GM19324 (cell line): ENCODE results near the gene TMEM184B.

Source experiments
- ATAC-seq: cut with Tn5 transposase; IDR thresholded peaks from one replicate; pipeline ENCODE4 v1.9.1; 2021; ENCODE audit warnings: mild to moderate bottlenecking, moderate library complexity; ENCODE audit not compliant: unreplicated experiment, low FRiP score

The TMEM184B gene

DNA sequence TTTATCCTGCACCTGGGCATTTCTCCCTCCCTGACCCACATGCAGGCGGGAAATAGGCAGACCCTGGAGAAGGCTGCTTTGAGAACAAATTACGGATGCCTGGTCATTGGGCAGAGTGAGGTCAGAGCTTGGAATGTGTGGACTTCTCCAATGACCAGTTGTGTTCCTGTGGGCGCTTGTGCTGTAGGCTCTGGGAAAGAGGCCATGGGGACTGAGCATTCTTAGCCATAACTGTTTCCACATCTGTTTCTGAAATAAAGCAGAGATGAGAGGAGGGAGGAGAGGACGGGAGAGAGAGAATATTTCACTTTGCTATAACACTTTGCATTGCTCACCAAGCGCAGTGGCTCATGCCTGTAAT lies 11.2 kb upstream of the TMEM184B start:
- ATAC-seq: no peak

- no peak for ATAC-seq
Observed at GRCh38 chr22:38282397-38282796, 9.6 kb upstream of the TMEM184B start.

GRCh38 chr22:38276166-38276565 lies 3.4 kb upstream of the TMEM184B start:
- ATAC-seq: peak; percentile 37

GRCh38 chr22:38273135-38273826 lies 471 bp upstream of the TMEM184B start:
- ATAC-seq: no peak

- peak; percentile 1 for ATAC-seq
Observed at GRCh38 chr22:38271927-38272372, 860 bp downstream of the TMEM184B start.

- no peak for ATAC-seq
Observed at GRCh38 chr22:38271101-38271500, 1.7 kb downstream of the TMEM184B start.

GRCh38 chr22:38270091-38270992 lies 2.5 kb downstream of the TMEM184B start:
- no peak for ATAC-seq

- no peak for ATAC-seq
Observed at GRCh38 chr22:38269466-38269865, 3.3 kb downstream of the TMEM184B start.

GRCh38 chr22:38267086-38267485 lies 5.7 kb downstream of the TMEM184B start:
- no peak for ATAC-seq

DNA sequence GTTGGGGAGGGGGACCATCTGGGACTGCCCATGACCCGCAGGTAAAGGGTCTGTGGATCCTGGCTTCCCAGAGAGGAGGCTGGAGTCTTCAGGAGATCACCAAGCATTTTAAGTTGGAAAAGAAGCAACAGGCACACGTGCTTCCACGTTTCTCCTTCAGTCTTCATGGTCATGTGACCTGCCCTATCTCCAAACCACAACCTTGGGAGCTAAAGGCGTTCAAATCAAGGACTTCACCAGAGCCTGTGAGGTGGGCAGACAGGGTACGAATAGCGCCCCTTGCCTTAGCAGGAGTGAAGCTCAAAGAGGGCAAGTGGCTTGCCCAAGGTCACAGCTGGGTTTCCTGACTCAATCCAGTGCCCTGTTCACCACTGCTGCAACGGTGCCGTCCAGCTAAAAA lies 6.7 kb downstream of the TMEM184B start:
- no peak for ATAC-seq

- no peak for ATAC-seq
Observed at GRCh38 chr22:38264322-38264843, 8.4 kb downstream of the TMEM184B start.

DNA sequence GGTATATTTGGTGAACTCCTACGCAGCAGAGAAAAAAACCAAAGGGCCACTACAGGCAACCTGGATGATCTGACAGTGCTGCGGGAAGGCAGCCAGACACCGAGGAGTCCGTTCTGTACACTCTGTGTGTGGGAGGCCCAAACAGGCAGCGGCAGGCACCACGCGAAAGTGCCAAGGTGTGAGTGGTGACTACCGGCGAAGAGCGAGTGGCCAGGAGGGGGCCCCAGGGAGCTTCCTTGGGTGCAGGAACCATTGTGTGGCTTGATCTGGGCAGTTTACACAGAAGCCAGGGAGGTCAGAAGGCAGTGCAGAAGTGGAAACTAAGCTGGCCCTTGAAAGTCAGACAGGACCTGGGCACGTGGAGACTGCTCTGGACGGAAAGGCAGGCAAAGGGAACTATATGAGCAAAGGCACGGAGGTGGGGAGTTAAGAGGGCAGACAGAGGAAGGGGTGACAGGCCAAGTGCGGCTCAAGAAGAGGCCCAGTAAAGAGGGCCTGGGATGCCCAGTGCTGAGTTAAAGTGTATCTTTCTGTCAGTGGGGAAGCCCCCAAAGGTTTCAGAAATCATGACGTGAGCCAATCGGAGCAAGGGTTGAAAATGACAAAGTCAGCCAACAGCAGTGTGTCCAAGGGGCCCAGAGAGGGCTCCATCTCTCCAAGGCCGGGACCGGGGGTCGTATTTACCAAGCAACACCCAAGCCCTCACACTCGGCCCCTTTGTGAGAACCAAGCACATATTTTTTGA lies 10.6 kb downstream of the TMEM184B start:
- no peak for ATAC-seq

DNA sequence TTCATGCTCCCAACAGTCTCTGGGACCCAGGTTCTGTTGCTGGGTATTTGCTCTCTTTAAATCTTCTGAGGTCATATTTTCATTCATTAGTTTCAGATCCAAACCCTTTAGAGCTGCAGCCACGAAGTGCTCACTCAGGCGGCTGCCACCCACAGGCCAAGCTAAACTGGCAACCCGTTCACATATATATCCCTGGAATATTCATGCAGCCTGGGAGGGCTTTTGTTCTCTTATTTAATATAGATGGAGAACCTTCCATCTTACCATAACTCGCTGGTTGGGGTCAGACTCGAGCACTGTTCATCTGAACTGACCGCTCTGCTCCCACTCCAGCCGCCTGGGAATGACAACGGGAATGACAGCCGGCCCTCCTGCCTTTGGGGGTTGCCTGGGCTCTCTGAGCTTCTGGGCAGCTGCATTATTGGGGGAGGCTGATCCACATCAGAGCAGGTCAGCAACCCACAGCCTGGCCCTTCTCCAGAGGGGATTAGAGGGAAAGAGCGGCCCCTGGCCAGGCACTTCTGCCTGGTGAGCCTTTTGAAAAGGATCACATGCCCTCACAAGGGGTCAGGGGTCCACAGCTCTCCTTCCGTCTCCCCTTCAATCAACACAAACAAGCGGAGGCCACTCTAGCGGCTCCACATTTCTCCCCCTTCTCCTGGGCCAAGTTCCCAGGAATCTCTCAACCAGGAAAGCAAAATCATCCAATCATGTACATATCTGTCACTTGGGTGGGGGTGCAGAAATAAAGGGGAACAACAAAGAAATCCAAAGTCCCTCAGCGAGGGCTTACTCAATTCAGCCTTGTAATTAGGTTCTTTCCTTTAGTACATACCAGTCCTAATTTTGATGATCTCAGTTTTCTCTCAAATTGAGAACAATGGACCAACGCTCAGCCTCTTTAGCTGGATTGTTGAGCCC lies 11.8 kb downstream of the TMEM184B start:
- no peak for ATAC-seq

GRCh38 chr22:38259370-38259769 lies 13.4 kb downstream of the TMEM184B start:
- ATAC-seq: no peak

- no peak for ATAC-seq
Observed at GRCh38 chr22:38258895-38259294, 13.9 kb downstream of the TMEM184B start.

GRCh38 chr22:38257650-38258250 lies 15.1 kb downstream of the TMEM184B start:
- no peak for ATAC-seq

GRCh38 chr22:38257181-38257580 lies 15.6 kb downstream of the TMEM184B start:
- ATAC-seq: no peak

- ATAC-seq: no peak
Observed at GRCh38 chr22:38255697-38256096, 17.1 kb downstream of the TMEM184B start.

- no peak for ATAC-seq
Observed at GRCh38 chr22:38251341-38251692, 21.5 kb downstream of the TMEM184B start.
